ENCODE measurements around the gene RAI1. TPM values are rescaled to one million over a fixed set of nuclear protein-coding genes. Genes with fewer than 3 reads are reported as not detected.

The RAI1 gene
- total and polyA plus RNA-seq, 2 of the 8 experiments (the other 6 are each of a cell fraction or from before 2014, with no cell fraction given): 0.39 to 1.2 TPM

GRCh38 chr17:17696085-17696484 lies 14.8 kb downstream of the RAI1 start:
- Histone ChIP-seq H2BK15ac (ENCODE audit: low read length) (no peak overlapping the region), H4K91ac (replicated peaks; ENCODE audit: insufficient read length, low read length) (no peak overlapping the region), H3K4me2 (ENCODE audit: insufficient read depth in 1 of 2, low read depth in 2 of 2, low read length in 2 of 2) (no peak overlapping the region), H3K27ac (ENCODE audit: low read depth, low read length) (no peak overlapping the region), H3K79me2 (ENCODE audit: control insufficient read depth in 1 of 2, insufficient read depth in 2 of 2, low read length in 2 of 2) (no peaks in the 10 kb centered on the region), H4K5ac (ENCODE audit: insufficient read length, low read depth, low read length) (no peak overlapping the region), H2BK120ac (replicated peaks; ENCODE audit: low read depth, low read length) (no peak overlapping the region), H3K14ac (ENCODE audit: insufficient read length) (no peak overlapping the region), H3K27me3 (replicated peaks in 1 of 4; ENCODE audit: control insufficient read depth in 3 of 4, extremely low read depth in 1 of 4, insufficient read depth in 3 of 4, low read length in 3 of 4) (peaks cover 46 to 90% (median 75%) of the 10 kb centered on the region in 4 experiments), H2AK5ac (ENCODE audit: low read depth, low read length) (no peak overlapping the region), H3K4ac (replicated peaks; ENCODE audit: insufficient read length, low read depth, low read length) (no peak overlapping the region), H4K20me1 (replicated peaks in 1 of 2; ENCODE audit: control insufficient read depth in 1 of 2, insufficient read depth in 2 of 2, low read length in 2 of 2) (peaks cover 18 to 19% of the 10 kb centered on the region in 2 experiments), H2BK20ac (ENCODE audit: low read length) (no peak overlapping the region), H3K4me3 (ENCODE audit: extremely low read depth in 1 of 4, insufficient read depth in 2 of 4, low read depth in 3 of 4, low read length in 4 of 4) (no peak overlapping the region), H2BK5ac (ENCODE audit: low read depth, low read length) (no peak overlapping the region), H2AFZ (ENCODE audit: low read length) (no peak overlapping the region), H3K18ac (ENCODE audit: extremely low read depth, low read length) (no peak overlapping the region), H3K9ac (replicated peaks in 1 of 4; ENCODE audit: extremely low read depth in 1 of 4, low read depth in 3 of 4, low read length in 3 of 4) (no peak overlapping the region), H3K36me3 (ENCODE audit: control insufficient read depth in 2 of 4, insufficient read depth in 4 of 4, low read length in 3 of 4) (no peaks in the 10 kb centered on the region), H3K56ac (replicated peaks; ENCODE audit: insufficient read length, low read depth, low read length) (no peak overlapping the region), H3K23me2 (ENCODE audit: low read depth, low read length) (peaks cover 7% of the 10 kb centered on the region; the same call in 1 of the 2 replicates), H3K23ac (ENCODE audit: insufficient read length) (no peak overlapping the region), H3K4me1 (replicated peaks in 1 of 4; ENCODE audit: control insufficient read depth in 3 of 4, insufficient read depth in 4 of 4, low read length in 3 of 4) (peaks cover 0 to 50% (median 43%) of the 10 kb centered on the region in 4 experiments; a peak in 6 of 7 replicates), H3K9me3 (ENCODE audit: insufficient read depth in 2 of 2, low read depth in 1 of 2, low read length in 1 of 2) (no peaks in the 10 kb centered on the region), H4K8ac (ENCODE audit: extremely low read depth, insufficient read depth, low read length) (no peak overlapping the region), H3K79me1 (ENCODE audit: low read depth, low read length) (no peaks in the 10 kb centered on the region), H2BK12ac (ENCODE audit: low read depth, low read length) (no peak overlapping the region)
- CTCF ChIA-PET (ENCODE audit: partially characterized antibody): interaction anchor here (0.8 to 3.9 kb wide), 4 partner anchors 12 to 85 kb away, joined by 4 to 23 read pairs (median 6); no protein-coding TSS in a partner anchor
- 94% methylated on average over 4 of the region's 4 CpGs; no CpG with 5 or more reads in 1 of the 2 experiments for WGBS, 2 experiments (ENCODE audit: extremely low coverage in 1 of 2, insufficient coverage in 1 of 2, insufficient read length in 1 of 2, insufficient replicate concordance in 2 of 2, low coverage in 1 of 2, low lambda C conversion rate in 2 of 2, missing lambda C conversion rate in 1 of 2)
- POLR2A ChIA-PET (ENCODE audit: partially characterized antibody): no interaction called here
- DNase-seq (ENCODE audit: low read depth in 1 of 2, low spot score in 2 of 2) (no peak), FAIRE-seq (no peak)
- TF ChIP-seq EGR1 (IDR thresholded peaks at IDR 0.05; ENCODE audit: borderline replicate concordance, low read depth, low read length): no peak
- TF ChIP-seq CHD2 (IDR thresholded peaks at IDR 0.05; ENCODE audit: low read length): no peak
- TF ChIP-seq HDAC6 (IDR thresholded peaks at IDR 0.05; ENCODE audit: low read depth, low read length): no peak
- TF ChIP-seq SIX5 (IDR thresholded peaks at IDR 0.05; ENCODE audit: low read depth, low read length): no peak
- no peak for TF ChIP-seq BACH1 (IDR thresholded peaks at IDR 0.05; ENCODE audit: low read length)
- TF ChIP-seq NRF1 (IDR thresholded peaks at IDR 0.05; ENCODE audit: low read depth, low read length): no peak
- TF ChIP-seq MAFK (IDR thresholded peaks at IDR 0.05; ENCODE audit: low read depth, low read length): no peak
- no peak for TF ChIP-seq E2F6 (IDR thresholded peaks at IDR 0.05)
- no peak for TF ChIP-seq SIN3A (conservative IDR thresholded peaks at IDR 0.05 in 1 of 2, IDR thresholded peaks at IDR 0.05 in 1 of 2; ENCODE audit: low read depth in 1 of 2, low read length in 2 of 2)
- no peak for TF ChIP-seq POU5F1 (IDR thresholded peaks at IDR 0.05; ENCODE audit: low read depth, low read length)
- no peak for TF ChIP-seq POLR2AphosphoS5 (IDR thresholded peaks at IDR 0.05; ENCODE audit: low read depth, low read length)
- no peak for TF ChIP-seq NANOG (IDR thresholded peaks at IDR 0.05; ENCODE audit: insufficient read depth, low read depth, low read length, poor library complexity, severe bottlenecking)
- TF ChIP-seq CREB1 (IDR thresholded peaks at IDR 0.05): no peak

All from H1 (cell line).